Neutrophil (primary cell): ENCODE measurements around the gene BCL2L2.

Experiments
- H3K27ac ChIP-seq: fragments of 200-600 bp; sonication (generic); 2 replicates; pipeline ENCODE4 v1.5.1; 2016; ENCODE audit warnings: mild to moderate bottlenecking, moderate library complexity
- H3K27me3 ChIP-seq: fragments of 200-600 bp; sonication (generic); 2 replicates; pipeline ENCODE4 v1.6.0; 2016; ENCODE audit warnings: mild to moderate bottlenecking
- H3K36me3 ChIP-seq: fragments of 200-600 bp; sonication (generic); 2 replicates; pipeline ENCODE4 v1.5.1; 2017
- H3K4me1 ChIP-seq, 2 experiments: fragments of 200-600 bp in 1 of 2; sonication (generic) in 1 of 2; 1 replicate in 1 of 2; 2 replicates in 1 of 2; pipeline versions ENCODE4 v1.5.1 to v1.6.1; 2013 to 2016; ENCODE audit warnings: low read depth in 1 of 2, low read length in 1 of 2, mild to moderate bottlenecking in 1 of 2, moderate library complexity in 1 of 2; ENCODE audit not compliant: control insufficient read depth in 1 of 2, insufficient read depth in 1 of 2
- H3K4me3 ChIP-seq, 2 experiments: fragments of 200-600 bp in 1 of 2; sonication (generic) in 1 of 2; 1 replicate in 1 of 2; 2 replicates in 1 of 2; pipeline ENCODE4 v1.5.1; 2013 to 2016; ENCODE audit warnings: low read depth in 1 of 2, low read length in 1 of 2, mild to moderate bottlenecking in 1 of 2, moderate library complexity in 1 of 2
- H3K9me3 ChIP-seq: fragments of 200-600 bp; sonication (generic); 2 replicates; pipeline ENCODE4 v1.5.1; 2016
- TF ChIP-seq, protein P1 (sequence below): fragments of 200-600 bp; sonication (generic); IDR thresholded peaks from 2 replicates; pipeline ENCODE4 v1.5.1; 2016; ENCODE audit warnings: antibody characterized with exemption

Gene BCL2L2

DNA sequence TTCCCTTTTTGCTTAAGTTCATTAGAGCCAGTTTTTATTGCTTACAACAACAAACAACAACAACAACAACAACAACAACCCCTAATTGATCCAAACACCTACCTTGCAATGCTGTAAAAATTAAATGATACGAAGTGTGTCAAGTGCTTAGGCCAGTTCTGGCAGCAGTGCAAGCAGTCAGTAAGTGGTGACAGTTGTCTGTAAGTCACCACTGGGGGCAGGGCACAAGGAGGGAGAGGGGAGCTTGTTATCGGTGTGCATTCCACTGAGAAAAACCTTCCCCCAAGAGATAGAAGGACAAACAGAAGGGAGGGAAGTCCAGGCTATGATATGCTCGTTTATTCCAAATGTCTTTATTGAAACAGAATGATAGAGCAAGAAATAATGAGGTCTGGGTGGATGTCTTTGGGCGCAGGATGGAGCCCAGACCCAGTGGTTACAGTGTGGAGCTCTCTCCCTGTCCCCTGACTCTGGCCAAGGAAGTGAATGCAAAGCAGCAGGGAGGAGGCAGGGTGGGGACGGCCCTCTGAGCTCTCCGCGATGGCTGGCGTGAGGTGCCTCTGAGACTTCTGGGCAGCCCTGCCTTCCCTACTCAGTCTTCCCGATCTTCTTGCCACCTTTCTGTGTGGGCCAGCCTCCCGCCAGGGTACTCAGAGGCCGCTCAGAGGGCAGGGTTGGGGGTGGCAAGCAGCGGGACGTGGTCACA is 39.5 kb downstream of the BCL2L2 start:
- H3K27ac ChIP-seq: no peak overlapping the region
- TF ChIP-seq, protein P1, sequence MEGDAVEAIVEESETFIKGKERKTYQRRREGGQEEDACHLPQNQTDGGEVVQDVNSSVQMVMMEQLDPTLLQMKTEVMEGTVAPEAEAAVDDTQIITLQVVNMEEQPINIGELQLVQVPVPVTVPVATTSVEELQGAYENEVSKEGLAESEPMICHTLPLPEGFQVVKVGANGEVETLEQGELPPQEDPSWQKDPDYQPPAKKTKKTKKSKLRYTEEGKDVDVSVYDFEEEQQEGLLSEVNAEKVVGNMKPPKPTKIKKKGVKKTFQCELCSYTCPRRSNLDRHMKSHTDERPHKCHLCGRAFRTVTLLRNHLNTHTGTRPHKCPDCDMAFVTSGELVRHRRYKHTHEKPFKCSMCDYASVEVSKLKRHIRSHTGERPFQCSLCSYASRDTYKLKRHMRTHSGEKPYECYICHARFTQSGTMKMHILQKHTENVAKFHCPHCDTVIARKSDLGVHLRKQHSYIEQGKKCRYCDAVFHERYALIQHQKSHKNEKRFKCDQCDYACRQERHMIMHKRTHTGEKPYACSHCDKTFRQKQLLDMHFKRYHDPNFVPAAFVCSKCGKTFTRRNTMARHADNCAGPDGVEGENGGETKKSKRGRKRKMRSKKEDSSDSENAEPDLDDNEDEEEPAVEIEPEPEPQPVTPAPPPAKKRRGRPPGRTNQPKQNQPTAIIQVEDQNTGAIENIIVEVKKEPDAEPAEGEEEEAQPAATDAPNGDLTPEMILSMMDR: no peak
- H3K9me3 ChIP-seq: no peaks in the 10 kb centered on the region
- no peak overlapping the region for H3K4me3 ChIP-seq
- H3K4me1 ChIP-seq: no peaks in the 10 kb centered on the region
- no peaks in the 10 kb centered on the region for H3K36me3 ChIP-seq
- H3K27me3 ChIP-seq: peaks cover 36% of the 10 kb centered on the region

DNA sequence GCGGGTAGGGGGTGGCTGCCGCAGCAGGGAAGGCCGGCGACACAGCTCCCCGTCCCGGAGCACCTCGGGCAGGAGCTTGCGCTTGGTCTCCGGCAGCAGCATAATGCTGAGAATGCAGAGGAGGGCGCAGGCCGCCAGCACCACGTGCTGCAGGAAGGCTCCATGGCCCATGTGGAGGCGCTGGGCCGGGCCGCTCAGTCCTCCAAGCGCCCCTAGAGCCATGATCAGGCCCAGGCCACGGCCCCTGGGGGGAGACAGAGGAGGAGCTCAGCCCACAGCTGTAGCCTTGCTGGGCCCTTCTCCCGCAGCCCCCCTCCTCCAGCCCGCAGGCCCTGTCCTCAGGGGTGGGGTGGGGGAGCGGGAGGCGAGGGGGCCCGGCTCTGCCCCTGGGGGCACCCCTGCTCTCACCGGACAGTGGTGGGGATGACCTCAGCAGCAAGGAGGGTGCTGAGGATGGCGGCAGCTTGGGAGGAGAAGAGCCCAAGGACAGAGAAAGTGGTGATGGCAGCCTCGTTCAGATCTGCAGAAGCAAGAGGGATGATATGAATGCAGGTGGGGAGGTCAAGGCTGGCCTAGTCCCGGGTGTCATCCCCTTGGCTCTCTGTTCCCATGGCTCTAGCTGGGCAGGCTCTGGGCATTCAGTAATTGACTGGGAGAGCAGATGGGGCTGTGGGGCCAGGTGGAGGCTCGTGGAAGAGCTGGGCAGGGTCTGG is 40.2 kb downstream of the BCL2L2 start:
- Histone ChIP-seq H3K4me3 (no peak overlapping the region), H3K27me3 (peaks cover 42% of the 10 kb centered on the region), H3K36me3 (no peaks in the 10 kb centered on the region), H3K27ac (no peak overlapping the region), H3K9me3 (no peaks in the 10 kb centered on the region), H3K4me1 (peaks cover 0 to 2% of the 10 kb centered on the region in 2 experiments)
- TF ChIP-seq, protein P1: no peak

DNA sequence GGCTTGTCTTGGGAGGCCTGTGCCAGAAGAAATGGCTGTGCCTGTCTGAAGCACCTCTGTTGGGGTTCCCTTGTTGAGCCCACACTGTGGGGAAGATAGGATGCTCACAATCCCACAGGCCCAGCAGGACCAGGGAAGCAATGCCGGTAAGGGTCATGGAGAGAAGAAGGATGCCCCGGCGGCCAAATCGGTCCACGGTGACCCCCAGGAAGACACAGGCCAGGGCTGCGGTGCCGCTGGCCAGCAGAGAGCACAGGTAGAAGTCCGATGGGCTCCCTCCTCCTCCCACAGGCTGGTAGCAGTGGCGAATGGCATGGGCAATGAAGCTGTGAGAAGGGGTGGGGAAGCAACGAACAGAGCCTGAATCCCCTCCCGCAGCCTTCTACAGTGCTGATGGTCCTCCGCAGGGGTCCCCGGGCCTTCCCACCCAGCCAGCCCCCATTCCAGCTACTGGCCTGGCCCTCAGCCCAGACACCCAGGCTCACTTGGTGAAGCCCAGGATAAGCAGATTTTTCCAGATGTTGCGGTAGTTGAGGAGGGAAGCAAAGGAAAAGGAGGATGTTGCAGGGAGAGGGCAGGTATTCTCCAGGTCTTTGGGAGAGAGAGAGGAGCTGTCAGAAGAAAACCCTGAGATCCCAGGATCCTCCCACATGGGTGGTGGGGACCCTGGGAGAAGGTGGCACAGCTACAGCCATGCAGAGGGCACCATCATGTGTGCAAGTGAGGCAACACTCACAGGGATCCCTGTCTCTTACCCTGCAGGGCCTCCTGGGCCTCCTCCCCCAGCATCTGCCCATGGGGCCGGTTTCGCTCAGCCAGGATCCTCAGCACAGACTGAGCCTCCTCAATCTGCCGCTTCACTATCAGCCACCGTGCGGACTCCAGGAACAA is 41.0 kb downstream of the BCL2L2 start:
- H3K4me3 ChIP-seq: no peak overlapping the region
- TF ChIP-seq, protein P1: no peak
- H3K9me3 ChIP-seq: no peaks in the 10 kb centered on the region
- peaks cover 0 to 10% of the 10 kb centered on the region in 2 experiments for H3K4me1 ChIP-seq
- H3K27me3 ChIP-seq: peaks cover 42% of the 10 kb centered on the region
- H3K27ac ChIP-seq: no peak overlapping the region
- H3K36me3 ChIP-seq: no peaks in the 10 kb centered on the region

DNA sequence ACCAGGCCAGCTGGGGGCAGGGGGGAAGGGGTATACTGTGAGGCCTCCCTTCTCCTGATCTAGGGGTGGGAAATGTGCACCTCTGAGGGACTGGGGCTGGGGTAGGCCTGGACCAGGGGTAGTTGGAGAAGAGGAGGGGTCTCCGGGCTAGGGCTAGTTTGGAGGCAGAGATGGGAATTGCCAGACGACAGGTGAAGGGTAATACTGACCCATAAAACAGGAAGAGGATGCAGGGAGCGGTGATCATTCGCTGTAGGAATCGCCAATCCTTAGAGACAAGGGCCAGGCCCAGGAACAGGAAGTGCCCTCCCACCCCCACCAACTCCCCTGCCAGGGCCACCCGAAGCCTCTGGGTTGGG is 41.6 kb downstream of the BCL2L2 start:
- Histone ChIP-seq H3K4me1 (peaks cover 0 to 14% of the 10 kb centered on the region in 2 experiments), H3K9me3 (no peaks in the 10 kb centered on the region), H3K36me3 (no peaks in the 10 kb centered on the region), H3K27me3 (peaks cover 45% of the 10 kb centered on the region), H3K27ac (no peak overlapping the region), H3K4me3 (no peak overlapping the region)
- TF ChIP-seq, protein P1: no peak

DNA sequence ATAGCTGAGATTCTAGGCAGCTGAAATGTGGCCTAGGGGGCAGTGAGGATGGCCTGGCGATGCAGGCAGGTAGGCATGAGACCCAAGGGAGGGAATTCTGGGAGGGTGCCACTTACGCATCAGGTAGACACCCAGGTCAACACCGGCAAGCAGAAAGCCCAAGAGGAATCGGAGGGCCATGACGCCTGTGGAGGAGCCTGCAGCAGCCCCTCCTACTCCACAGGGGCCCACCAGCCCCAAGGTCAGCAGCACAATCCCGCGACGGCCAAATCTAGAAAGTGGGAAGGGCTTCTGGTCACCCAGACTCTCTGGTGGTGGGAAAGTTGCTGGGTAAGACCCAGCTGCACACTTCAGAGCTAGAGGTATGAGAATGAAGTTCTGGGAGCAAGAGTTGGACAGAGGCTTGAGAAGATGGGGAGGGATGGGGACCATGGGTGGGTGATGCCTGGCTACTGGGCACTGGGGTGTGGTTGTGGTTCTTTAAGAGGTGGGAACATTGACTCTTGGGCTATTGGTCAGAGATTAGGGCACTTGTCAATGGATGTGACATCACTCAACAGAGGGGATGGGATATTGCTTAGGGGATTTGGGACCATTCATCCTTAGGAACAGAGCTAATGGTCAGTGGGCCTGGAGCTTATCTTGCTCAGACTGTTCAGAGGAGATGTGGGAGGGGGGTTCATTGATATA is 42.7 kb downstream of the BCL2L2 start:
- H3K36me3 ChIP-seq: no peaks in the 10 kb centered on the region
- H3K4me1 ChIP-seq: peaks cover 0 to 14% of the 10 kb centered on the region in 2 experiments
- no peak overlapping the region for H3K4me3 ChIP-seq
- H3K27me3 ChIP-seq: peaks cover 55% of the 10 kb centered on the region
- TF ChIP-seq, protein P1: no peak
- no peak overlapping the region for H3K27ac ChIP-seq
- no peaks in the 10 kb centered on the region for H3K9me3 ChIP-seq
